Smooth muscle cell of the pulmonary artery (primary cell): ENCODE data around the gene TNFSF9. TPM values are rescaled to one million over a fixed set of nuclear protein-coding genes. Genes with fewer than 3 reads are reported as not detected.

Experiments used
- total RNA-seq: library from RNA; depleted of rRNA; stranded (reverse); fragments of >200 nt; gene quantifications from 2 replicates; pipeline ENCODE4 v1.2.3, GENCODE V29; 2014

The TNFSF9 gene
- 0.26 and 0.99 TPM in 2 replicates for total RNA-seq

GRCh38 chr19:6530386-6531162 lies at the start of gene TNFSF9:
Gene TNFSF9, plus strand, starts transcription at chr19:6531026. Its CDS starts 11 bp downstream, at chr19:6531037.

GRCh38 chr19:6481541-6482342 lies 49.1 kb upstream of the TNFSF9 start, which contains the start of gene DENND1C:
Gene DENND1C, minus strand, starts transcription at chr19:6481787. Its CDS starts 92 bp downstream, at chr19:6481695.

GRCh38 chr19:6501740-6502648 lies 28.8 kb upstream of the TNFSF9 start, which contains the start of gene TUBB4A:
Gene TUBB4A, minus strand, starts transcription at chr19:6502309. Its CDS starts 97 bp downstream, at chr19:6502212.

Other genes starting within 250 kb of the TNFSF9 start
- not detected in 2 replicates for gene ACER1, start 197.4 kb upstream of the TNFSF9 start, total RNA-seq
- 34.8 and 37.5 TPM in 2 replicates for gene CLPP, start 169.5 kb upstream of the TNFSF9 start, total RNA-seq
- gene ALKBH7, start 158.2 kb upstream of the TNFSF9 start, total RNA-seq = 20.3 and 20.9 TPM in 2 replicates
- gene PSPN, start 155.1 kb upstream of the TNFSF9 start, total RNA-seq = 1.5 and 1.9 TPM in 2 replicates
- 37.1 and 37.7 TPM in 2 replicates for gene GTF2F1, start 137.9 kb upstream of the TNFSF9 start, total RNA-seq
- 145 and 152 TPM in 2 replicates for gene KHSRP, start 106.2 kb upstream of the TNFSF9 start, total RNA-seq
- gene SLC25A41, start 97.3 kb upstream of the TNFSF9 start, total RNA-seq = 0.07 TPM in 1 of 2 replicates, not detected in the other
- gene SLC25A23, start 71.2 kb upstream of the TNFSF9 start, total RNA-seq = 48.2 and 56.6 TPM in 2 replicates
- gene CRB3, start 66.8 kb upstream of the TNFSF9 start, total RNA-seq = 0.17 TPM in 1 of 2 replicates, not detected in the other
- under 0.01 TPM in 1 of 2 replicates, not detected in the other for gene DENND1C, start 49.2 kb upstream of the TNFSF9 start, total RNA-seq
- gene TUBB4A, start 28.7 kb upstream of the TNFSF9 start, total RNA-seq = not detected in 2 replicates
- not detected in 2 replicates for gene CD70, start 60.1 kb downstream of the TNFSF9 start, total RNA-seq
- gene TNFSF14, start 139.1 kb downstream of the TNFSF9 start, total RNA-seq = 0.13 and 0.66 TPM in 2 replicates
- gene C3, start 189.6 kb downstream of the TNFSF9 start, total RNA-seq = 62.9 and 313 TPM in 2 replicates
- gene GPR108, start 206.6 kb downstream of the TNFSF9 start, total RNA-seq = 45.2 and 50.0 TPM in 2 replicates
- gene TRIP10, start 208.7 kb downstream of the TNFSF9 start, total RNA-seq = 31.5 and 43.2 TPM in 2 replicates
- not detected in 2 replicates for gene SH2D3A, start 236.4 kb downstream of the TNFSF9 start, total RNA-seq
- 0.03 TPM in 1 of 2 replicates, not detected in the other for gene VAV1, start 241.7 kb downstream of the TNFSF9 start, total RNA-seq